Astrocyte of the spinal cord (primary cell): ENCODE data around the gene RHCG.

Source experiments
- DNase-seq: peaks from one replicate; pipeline ENCODE4 v3.0.0; 2011; ENCODE audit warnings: low read depth, low spot score
- H3K4me3 ChIP-seq: 2 replicates; pipeline ENCODE4 v1.5.1; 2011; ENCODE audit warnings: low read depth, mild to moderate bottlenecking, low read length, moderate library complexity
- in situ Hi-C: cut with HindIII; loops from 2 replicates; pipeline ENCODE4 v1.10.0; 2017; ENCODE audit warnings: low sequenced_read_pairs
- TF ChIP-seq, protein P1 (sequence below): IDR thresholded peaks from 2 replicates; pipeline ENCODE4 v1.5.1; 2012; ENCODE audit warnings: low read depth, mild to moderate bottlenecking, low read length, inconsistent platforms

The RHCG gene

DNA sequence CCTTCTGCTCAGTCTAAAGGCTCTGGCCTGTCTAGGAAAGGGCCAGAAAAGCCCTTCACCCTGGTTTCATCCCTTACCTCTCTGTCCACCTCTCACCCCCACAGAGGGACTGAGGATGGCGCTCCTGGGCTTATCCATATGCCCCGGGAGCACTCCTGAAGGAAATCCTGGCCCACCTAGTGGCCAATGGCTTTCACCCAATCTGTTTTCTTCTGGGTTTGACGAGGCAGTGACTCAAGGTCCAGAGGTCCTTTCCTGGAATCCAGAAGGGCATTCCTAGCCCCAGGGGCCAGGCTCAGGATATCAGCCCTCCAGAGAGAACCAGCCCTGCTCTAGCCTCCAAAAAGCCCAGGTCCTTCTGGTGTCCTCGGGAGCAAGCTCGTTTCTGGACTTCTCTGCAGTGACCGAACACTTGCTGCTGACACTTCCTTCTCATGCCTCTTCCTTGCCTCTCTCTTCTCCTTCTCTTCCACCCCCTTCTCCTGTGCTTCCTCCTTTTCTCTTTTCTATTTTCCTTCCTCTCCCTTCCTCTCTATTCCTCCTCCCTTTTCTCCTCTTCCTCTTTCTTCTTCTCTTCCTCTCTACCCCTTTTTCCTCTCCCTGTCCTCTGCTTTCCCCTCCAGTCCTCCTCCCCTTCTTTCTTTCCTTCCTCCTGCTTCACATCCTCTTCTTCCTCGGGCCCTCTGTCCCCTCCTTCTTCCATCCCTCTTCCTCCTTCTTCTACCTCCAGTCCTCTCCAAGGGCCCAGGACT, 59.6 kb downstream of the RHCG start:
- no peak overlapping the region for H3K4me3 ChIP-seq
- no peak for DNase-seq
- in situ Hi-C loops = no loop called here
- TF ChIP-seq, protein P1, sequence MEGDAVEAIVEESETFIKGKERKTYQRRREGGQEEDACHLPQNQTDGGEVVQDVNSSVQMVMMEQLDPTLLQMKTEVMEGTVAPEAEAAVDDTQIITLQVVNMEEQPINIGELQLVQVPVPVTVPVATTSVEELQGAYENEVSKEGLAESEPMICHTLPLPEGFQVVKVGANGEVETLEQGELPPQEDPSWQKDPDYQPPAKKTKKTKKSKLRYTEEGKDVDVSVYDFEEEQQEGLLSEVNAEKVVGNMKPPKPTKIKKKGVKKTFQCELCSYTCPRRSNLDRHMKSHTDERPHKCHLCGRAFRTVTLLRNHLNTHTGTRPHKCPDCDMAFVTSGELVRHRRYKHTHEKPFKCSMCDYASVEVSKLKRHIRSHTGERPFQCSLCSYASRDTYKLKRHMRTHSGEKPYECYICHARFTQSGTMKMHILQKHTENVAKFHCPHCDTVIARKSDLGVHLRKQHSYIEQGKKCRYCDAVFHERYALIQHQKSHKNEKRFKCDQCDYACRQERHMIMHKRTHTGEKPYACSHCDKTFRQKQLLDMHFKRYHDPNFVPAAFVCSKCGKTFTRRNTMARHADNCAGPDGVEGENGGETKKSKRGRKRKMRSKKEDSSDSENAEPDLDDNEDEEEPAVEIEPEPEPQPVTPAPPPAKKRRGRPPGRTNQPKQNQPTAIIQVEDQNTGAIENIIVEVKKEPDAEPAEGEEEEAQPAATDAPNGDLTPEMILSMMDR = no peak

DNA sequence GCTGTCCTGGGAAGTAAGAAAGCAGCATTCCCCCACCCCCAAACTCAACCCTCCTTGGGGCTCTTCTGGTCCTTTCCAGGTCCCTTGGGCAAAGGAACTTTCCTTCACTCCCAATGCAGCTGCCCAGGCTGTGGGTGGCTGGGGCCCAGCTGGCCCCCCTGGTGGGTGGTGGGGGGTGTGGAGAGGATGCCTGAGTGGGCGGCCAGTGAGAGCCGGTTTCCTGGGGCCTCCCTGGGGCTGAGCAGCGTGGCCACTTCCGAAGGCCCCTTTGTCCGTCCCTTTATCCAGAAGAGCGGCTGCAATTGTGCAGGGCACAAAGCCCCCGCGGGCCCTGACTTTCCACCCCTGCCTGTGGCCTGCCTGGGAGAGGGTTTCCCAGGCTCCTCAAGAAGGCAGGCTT, 61.0 kb downstream of the RHCG start:
- TF ChIP-seq, protein P1 = no peak
- no peak overlapping the region for H3K4me3 ChIP-seq
- no peak for DNase-seq
- in situ Hi-C loops = no loop called here

DNA sequence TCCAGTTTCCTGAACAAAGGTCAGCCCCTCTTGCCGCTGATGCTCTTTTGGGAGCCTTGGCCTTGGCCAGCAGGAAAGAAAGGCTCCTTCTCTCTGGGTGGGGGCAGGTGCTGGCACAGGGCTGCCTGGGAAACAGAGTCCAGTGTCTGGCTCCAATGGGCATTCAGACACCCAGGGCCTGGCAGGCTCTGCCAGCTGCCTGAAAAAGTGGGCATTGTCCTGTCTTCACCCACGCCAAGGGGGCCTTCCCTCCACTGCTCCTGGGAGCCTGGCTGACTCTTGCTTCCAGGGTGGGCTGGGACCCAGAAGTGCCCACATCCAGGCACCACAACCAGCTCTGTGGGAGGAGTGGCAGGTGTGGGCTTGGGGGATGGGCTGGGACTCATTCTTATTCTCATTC, 62.7 kb downstream of the RHCG start:
- TF ChIP-seq, protein P1 = no peak
- DNase-seq = no peak
- in situ Hi-C loops = no loop called here

DNA sequence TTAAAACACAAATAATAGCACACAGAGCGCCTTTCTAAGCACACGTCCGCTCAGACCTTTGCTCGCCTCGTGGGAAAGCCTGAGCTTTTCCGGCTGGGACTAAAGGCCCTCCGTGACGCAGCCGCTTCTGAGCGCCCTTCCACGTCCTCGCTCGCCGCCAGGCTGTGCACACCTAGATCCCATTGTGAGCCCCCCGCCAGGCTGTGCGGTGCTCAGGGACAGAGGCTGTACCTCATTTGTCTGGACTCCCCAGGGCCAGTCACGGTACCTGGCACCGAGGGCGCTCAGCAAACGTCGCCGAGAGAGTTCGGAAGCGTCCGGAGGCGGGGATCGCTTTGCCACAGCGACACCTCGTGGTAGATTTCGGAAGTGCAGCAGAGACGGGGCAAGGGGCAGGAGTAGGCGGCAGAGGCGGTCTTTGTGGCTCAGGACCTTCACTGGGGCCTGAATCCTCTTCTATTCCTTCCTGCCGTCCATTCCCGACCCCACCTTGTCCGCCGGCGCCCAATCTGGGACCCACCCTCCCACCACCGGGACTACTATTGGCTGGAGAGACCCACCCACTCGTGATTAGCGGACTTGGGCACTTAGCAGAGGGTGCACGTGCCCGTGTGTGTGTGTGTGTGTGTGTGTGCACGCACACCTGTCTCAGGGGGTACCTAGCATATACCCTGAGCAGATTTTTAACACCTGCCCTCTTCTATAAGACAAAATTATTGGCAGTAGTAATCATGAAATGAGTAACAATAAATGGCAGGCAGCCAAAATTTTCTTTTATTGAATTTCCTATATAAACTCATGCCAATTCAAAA, 65.6 kb downstream of the RHCG start:
- TF ChIP-seq, protein P1 = peak; percentile 95
- peak overlapping the region; percentile 37 for H3K4me3 ChIP-seq
- in situ Hi-C loops = no loop called here
- DNase-seq = peak; percentile 50

More for the DNA sequence above, 62.7 kb downstream of the RHCG start:
- H3K4me3 ChIP-seq = no peak overlapping the region

DNA sequence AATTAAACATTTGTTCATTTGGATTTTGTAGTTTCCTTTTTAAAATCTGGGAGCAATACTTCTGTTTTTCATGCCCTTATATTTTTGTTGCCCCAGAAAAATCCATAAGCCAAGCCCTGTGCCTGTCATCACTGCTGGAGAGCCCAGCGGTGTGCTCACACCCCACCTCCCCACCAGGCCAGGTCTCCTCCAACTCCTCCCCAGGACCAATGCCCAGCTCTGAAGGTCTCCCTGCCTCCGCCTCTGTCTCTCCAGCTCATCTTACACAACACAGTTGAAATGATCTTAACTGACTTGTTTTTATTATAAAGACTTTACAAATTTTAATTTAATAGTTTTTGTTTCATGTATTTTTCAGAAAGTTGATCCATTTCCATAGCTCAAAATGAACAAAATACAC, 66.4 kb downstream of the RHCG start:
- no peak overlapping the region for H3K4me3 ChIP-seq
- DNase-seq = no peak
- TF ChIP-seq, protein P1 = no peak
- in situ Hi-C loops = no loop called here

DNA sequence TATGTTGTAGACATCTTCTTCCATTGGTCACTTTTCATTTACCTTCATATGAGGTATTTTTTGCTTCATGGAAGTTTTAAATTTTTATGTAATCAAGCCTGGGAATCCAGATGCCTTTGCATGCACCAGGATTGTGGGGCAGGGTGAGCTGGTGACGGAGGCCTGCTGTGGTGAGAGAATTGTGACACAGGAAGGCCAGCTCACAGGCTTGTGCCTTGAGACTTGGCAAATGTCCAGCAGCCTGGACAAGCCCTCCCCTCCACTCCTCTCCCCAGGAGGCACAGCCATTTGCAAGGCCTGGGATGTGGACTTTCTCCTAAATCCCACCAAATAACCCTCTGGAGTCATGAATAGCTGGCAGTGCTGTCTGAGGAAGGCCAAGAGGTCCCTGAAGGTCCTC, 67.4 kb downstream of the RHCG start:
- in situ Hi-C loops = no loop called here
- TF ChIP-seq, protein P1 = no peak
- DNase-seq = no peak
- no peak overlapping the region for H3K4me3 ChIP-seq
